ENCODE measurements around the gene GRIK2. TPM values are rescaled to one million over a fixed set of nuclear protein-coding genes. Genes with fewer than 3 reads are reported as not detected.

The GRIK2 gene
- total and polyA plus RNA-seq, 2 donors (not counting 3 experiments of a cell fraction or from before 2014, with no cell fraction given): not detected

DNA sequence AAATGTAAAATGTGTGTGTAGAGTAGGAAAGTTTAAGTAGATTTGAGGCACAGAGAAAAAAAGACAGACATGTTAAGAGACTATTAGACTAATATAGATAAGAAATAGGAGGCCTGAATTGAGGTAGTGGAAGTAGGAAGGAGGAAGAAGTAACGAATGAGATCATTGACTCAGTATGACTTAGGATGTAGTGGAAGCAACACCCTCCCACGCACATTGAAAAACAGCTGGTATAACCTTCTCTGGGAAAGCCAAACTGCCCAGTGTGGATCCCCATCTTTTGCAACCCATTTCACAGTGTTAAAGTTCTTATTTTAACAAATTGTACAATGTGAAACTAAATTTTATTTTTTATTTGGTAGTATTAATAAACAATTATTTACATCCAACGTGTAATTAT lies 89.1 kb downstream of the GRIK2 start:
- intact Hi-C loops (cut with micrococcal nuclease) (no loop called here), dilution Hi-C loops (cut with MboI; ENCODE audit: extremely low pct_ligation_motif_present, low sequenced_read_pairs) (no loop called here)
- no peaks in the 10 kb centered on the region for H3K9me1 ChIP-seq (replicated peaks; ENCODE audit: control insufficient read depth, extremely low read depth, insufficient read depth, low read length)
- no peak overlapping the region for H3K9ac ChIP-seq (replicated peaks; ENCODE audit: extremely low read depth, insufficient read depth, low read length)
- H3K4me3 ChIP-seq (replicated peaks in 1 of 3; ENCODE audit: insufficient read depth in 1 of 3, low read depth in 1 of 3, low read length in 3 of 3): no peak overlapping the region
- no peak overlapping the region for H3K27ac ChIP-seq (ENCODE audit: insufficient read depth, low read depth, low read length)
- no peaks in the 10 kb centered on the region for H3K36me3 ChIP-seq (ENCODE audit: control insufficient read depth in 2 of 2, extremely low read depth in 1 of 2, insufficient read depth in 2 of 2, low read length in 2 of 2)
- H3K9me3 ChIP-seq (replicated peaks; ENCODE audit: control insufficient read depth, insufficient read depth, low read length): no peaks in the 10 kb centered on the region
- no peaks in the 10 kb centered on the region for H4K20me1 ChIP-seq (replicated peaks; ENCODE audit: control insufficient read depth, extremely low read depth, insufficient read depth, low read length)
- ChIA-PET POLR2A (no interaction called here), CTCF (no interaction called here)
- BruUV-seq (replicated peaks): no TSS peak
- no peak for FAIRE-seq
- H2AFZ ChIP-seq (ENCODE audit: low read depth, low read length): no peak overlapping the region
- no peaks in the 10 kb centered on the region for H3K27me3 ChIP-seq (ENCODE audit: control insufficient read depth in 2 of 2, insufficient read depth in 2 of 2, low read length in 2 of 2)
- H3K4me2 ChIP-seq (ENCODE audit: insufficient read depth, low read length): no peak overlapping the region
- no peak for DNase-seq (ENCODE audit: low read depth, low spot score)
- no peaks in the 10 kb centered on the region for H3K79me2 ChIP-seq (ENCODE audit: control insufficient read depth, insufficient read depth, low read length)
- TF ChIP-seq JUN (IDR thresholded peaks at IDR 0.05; ENCODE audit: borderline replicate concordance, insufficient read depth, insufficient read length, low read depth): no peak
- TF ChIP-seq MYC (IDR thresholded peaks at IDR 0.05; ENCODE audit: low read depth, low read length): no peak
- TF ChIP-seq POLR2AphosphoS5 (IDR thresholded peaks at IDR 0.05; ENCODE audit: insufficient read depth, low read depth, low read length): no peak
- TF ChIP-seq, protein P1, sequence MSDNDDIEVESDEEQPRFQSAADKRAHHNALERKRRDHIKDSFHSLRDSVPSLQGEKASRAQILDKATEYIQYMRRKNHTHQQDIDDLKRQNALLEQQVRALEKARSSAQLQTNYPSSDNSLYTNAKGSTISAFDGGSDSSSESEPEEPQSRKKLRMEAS (IDR thresholded peaks at IDR 0.05; ENCODE audit: insufficient read depth, insufficient read length): no peak
- H3K4me1 ChIP-seq (ENCODE audit: control insufficient read depth, extremely low read depth, insufficient read depth, low read length): no peaks in the 10 kb centered on the region

- BruUV-seq (replicated peaks): no TSS peak
- H3K4me1 ChIP-seq (ENCODE audit: control insufficient read depth, extremely low read depth, insufficient read depth, low read length): no peaks in the 10 kb centered on the region
- no peak overlapping the region for H3K4me2 ChIP-seq (ENCODE audit: insufficient read depth, low read length)
- no peak overlapping the region for H3K27ac ChIP-seq (ENCODE audit: insufficient read depth, low read depth, low read length)
- ChIA-PET POLR2A (no interaction called here), CTCF (no interaction called here)
- H3K79me2 ChIP-seq (ENCODE audit: control insufficient read depth, insufficient read depth, low read length): no peaks in the 10 kb centered on the region
- H4K20me1 ChIP-seq (replicated peaks; ENCODE audit: control insufficient read depth, extremely low read depth, insufficient read depth, low read length): no peaks in the 10 kb centered on the region
- H2AFZ ChIP-seq (ENCODE audit: low read depth, low read length): no peak overlapping the region
- H3K36me3 ChIP-seq (ENCODE audit: control insufficient read depth in 2 of 2, extremely low read depth in 1 of 2, insufficient read depth in 2 of 2, low read length in 2 of 2): no peaks in the 10 kb centered on the region
- TF ChIP-seq GATA2 (IDR thresholded peaks at IDR 0.05; ENCODE audit: insufficient read depth, insufficient read length, low read depth, low read length) (no peak), CTCF (IDR thresholded peaks at IDR 0.05; ENCODE audit: extremely low read depth in 1 of 2, insufficient read depth in 1 of 2, low read depth in 1 of 2, low read length in 2 of 2) (no peak), JUN (IDR thresholded peaks at IDR 0.05; ENCODE audit: borderline replicate concordance, insufficient read depth, insufficient read length, low read depth) (no peak), EZH2 (IDR thresholded peaks at IDR 0.05; ENCODE audit: borderline replicate concordance, low read depth, low read length, severe bottlenecking) (no peak), POLR2AphosphoS5 (IDR thresholded peaks at IDR 0.05; ENCODE audit: insufficient read depth, low read depth, low read length) (no peak), POLR2A (IDR thresholded peaks at IDR 0.05; ENCODE audit: low read depth, low read length) (no peak), MYC (IDR thresholded peaks at IDR 0.05; ENCODE audit: low read depth, low read length) (no peak), FOS (IDR thresholded peaks at IDR 0.05; ENCODE audit: borderline replicate concordance, insufficient read depth, low read length) (no peak)
- TF ChIP-seq, protein P1 (IDR thresholded peaks at IDR 0.05; ENCODE audit: insufficient read depth, insufficient read length): no peak
- FAIRE-seq (no peak), DNase-seq (ENCODE audit: low read depth, low spot score) (no peak)
- H3K4me3 ChIP-seq (replicated peaks in 1 of 3; ENCODE audit: insufficient read depth in 1 of 3, low read depth in 1 of 3, low read length in 3 of 3): no peak overlapping the region
- intact Hi-C loops (cut with micrococcal nuclease): no loop called here
- H3K9me1 ChIP-seq (replicated peaks; ENCODE audit: control insufficient read depth, extremely low read depth, insufficient read depth, low read length): no peaks in the 10 kb centered on the region
- no peaks in the 10 kb centered on the region for H3K9me3 ChIP-seq (replicated peaks; ENCODE audit: control insufficient read depth, insufficient read depth, low read length)
- no peak overlapping the region for H3K9ac ChIP-seq (replicated peaks; ENCODE audit: extremely low read depth, insufficient read depth, low read length)
- dilution Hi-C loops (cut with MboI; ENCODE audit: extremely low pct_ligation_motif_present, low sequenced_read_pairs): no loop called here
- no peaks in the 10 kb centered on the region for H3K27me3 ChIP-seq (ENCODE audit: control insufficient read depth in 2 of 2, insufficient read depth in 2 of 2, low read length in 2 of 2)
Measured at GRCh38 chr6:101484781-101485180, 91.3 kb downstream of the GRIK2 start.

Data from endothelial cell of umbilical vein (primary cell).